ENCODE measurements around the gene THOC2.
"Not testable (repeated sequence)": the region's sequence is repeated elsewhere in the genome, so short reads cannot be mapped to it uniquely, and the experiment has no call there.

The THOC2 gene

GRCh38 chrX:123731987-123732669, 724 bp downstream of the THOC2 start:
- Histone ChIP-seq H3K27me3 (no peaks in the 10 kb centered on the region), H3K4me3 (ENCODE audit: low read depth, low read length) (peak overlapping the region; percentile 86), H3K4me1 (no peaks in the 10 kb centered on the region), H3K9me3 (no peaks in the 10 kb centered on the region), H3K36me3 (no peaks in the 10 kb centered on the region)
- peak; percentile 13 for DNase-seq
- TF ChIP-seq, protein P1, sequence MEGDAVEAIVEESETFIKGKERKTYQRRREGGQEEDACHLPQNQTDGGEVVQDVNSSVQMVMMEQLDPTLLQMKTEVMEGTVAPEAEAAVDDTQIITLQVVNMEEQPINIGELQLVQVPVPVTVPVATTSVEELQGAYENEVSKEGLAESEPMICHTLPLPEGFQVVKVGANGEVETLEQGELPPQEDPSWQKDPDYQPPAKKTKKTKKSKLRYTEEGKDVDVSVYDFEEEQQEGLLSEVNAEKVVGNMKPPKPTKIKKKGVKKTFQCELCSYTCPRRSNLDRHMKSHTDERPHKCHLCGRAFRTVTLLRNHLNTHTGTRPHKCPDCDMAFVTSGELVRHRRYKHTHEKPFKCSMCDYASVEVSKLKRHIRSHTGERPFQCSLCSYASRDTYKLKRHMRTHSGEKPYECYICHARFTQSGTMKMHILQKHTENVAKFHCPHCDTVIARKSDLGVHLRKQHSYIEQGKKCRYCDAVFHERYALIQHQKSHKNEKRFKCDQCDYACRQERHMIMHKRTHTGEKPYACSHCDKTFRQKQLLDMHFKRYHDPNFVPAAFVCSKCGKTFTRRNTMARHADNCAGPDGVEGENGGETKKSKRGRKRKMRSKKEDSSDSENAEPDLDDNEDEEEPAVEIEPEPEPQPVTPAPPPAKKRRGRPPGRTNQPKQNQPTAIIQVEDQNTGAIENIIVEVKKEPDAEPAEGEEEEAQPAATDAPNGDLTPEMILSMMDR (IDR thresholded peaks at IDR 0.05; ENCODE audit: low read depth, low read length): no peak

- peak; percentile 21 for DNase-seq
- no peaks in the 10 kb centered on the region for H3K27me3 ChIP-seq
- peak overlapping the region; percentile 86 for H3K4me3 ChIP-seq (ENCODE audit: low read depth, low read length)
- no peaks in the 10 kb centered on the region for H3K4me1 ChIP-seq
- no peaks in the 10 kb centered on the region for H3K9me3 ChIP-seq
- no peaks in the 10 kb centered on the region for H3K36me3 ChIP-seq
- TF ChIP-seq, protein P1 (IDR thresholded peaks at IDR 0.05; ENCODE audit: low read depth, low read length): no peak
Measured at GRCh38 chrX:123731258-123731986, 1.4 kb downstream of the THOC2 start.

- H3K4me3 ChIP-seq (ENCODE audit: low read depth, low read length): no peak overlapping the region
- no peaks in the 10 kb centered on the region for H3K4me1 ChIP-seq
- TF ChIP-seq, protein P1 (IDR thresholded peaks at IDR 0.05; ENCODE audit: low read depth, low read length): no peak
- DNase-seq: no peak
- no peaks in the 10 kb centered on the region for H3K27me3 ChIP-seq
- H3K36me3 ChIP-seq: no peaks in the 10 kb centered on the region; the same call in 1 of the 2 replicates
- H3K9me3 ChIP-seq: no peaks in the 10 kb centered on the region
Measured at GRCh38 chrX:123728554-123728953, 4.3 kb downstream of the THOC2 start.

DNA sequence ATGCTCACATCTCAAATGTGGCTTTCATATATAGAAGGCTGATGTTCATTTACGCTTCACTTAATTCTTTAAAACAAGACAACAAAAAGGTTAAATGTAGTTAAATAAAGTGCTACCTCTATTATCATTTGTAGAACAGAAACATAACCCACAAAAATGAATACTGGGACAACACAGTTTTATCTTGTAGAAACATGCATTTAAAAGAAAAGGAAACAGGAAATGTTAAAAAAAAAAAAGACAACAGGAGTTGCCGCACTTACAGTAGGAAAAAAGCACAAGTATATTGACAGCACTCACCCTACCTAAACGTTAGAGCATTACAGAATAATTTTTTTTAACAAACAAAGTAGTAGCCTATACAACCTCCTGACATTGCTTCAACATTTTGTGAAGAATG, 4.8 kb downstream of the THOC2 start:
- no peaks in the 10 kb centered on the region for H3K4me1 ChIP-seq
- no peak overlapping the region for H3K4me3 ChIP-seq (ENCODE audit: low read depth, low read length)
- H3K27me3 ChIP-seq: no peaks in the 10 kb centered on the region
- no peak for DNase-seq
- no peaks in the 10 kb centered on the region; the same call in 1 of the 2 replicates for H3K36me3 ChIP-seq
- no peaks in the 10 kb centered on the region for H3K9me3 ChIP-seq
- TF ChIP-seq, protein P1 (IDR thresholded peaks at IDR 0.05; ENCODE audit: low read depth, low read length): no peak

GRCh38 chrX:123722193-123722592, 10.7 kb downstream of the THOC2 start:
- not testable (repeated sequence) for H3K27me3 ChIP-seq; H3K36me3 ChIP-seq; DNase-seq; H3K9me3 ChIP-seq; H3K4me3 ChIP-seq (ENCODE audit: low read depth, low read length); H3K4me1 ChIP-seq

DNA sequence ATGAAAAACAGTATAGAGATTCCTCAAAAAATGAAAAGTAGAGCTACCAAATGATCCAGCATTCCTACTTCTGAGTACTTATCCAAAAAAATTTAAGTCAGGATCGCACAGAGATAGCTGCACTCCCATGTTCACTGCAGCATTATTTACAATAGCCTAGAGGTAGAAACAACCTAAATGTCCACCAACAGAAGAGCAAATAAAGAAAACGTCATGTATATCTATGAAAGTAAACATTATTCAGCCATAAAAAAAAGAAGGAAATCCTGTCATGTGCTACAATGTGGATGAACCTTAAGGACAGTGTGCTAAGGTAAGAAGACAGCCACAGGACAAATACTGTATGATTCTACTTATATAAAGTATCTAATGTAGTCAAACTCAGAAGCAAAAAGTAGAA, 12.4 kb downstream of the THOC2 start:
- no peaks in the 10 kb centered on the region for H3K4me1 ChIP-seq
- no peak for DNase-seq
- H3K36me3 ChIP-seq: no peaks in the 10 kb centered on the region; the same call in 1 of the 2 replicates
- H3K4me3 ChIP-seq (ENCODE audit: low read depth, low read length): no peak overlapping the region
- H3K27me3 ChIP-seq: no peaks in the 10 kb centered on the region
- no peaks in the 10 kb centered on the region for H3K9me3 ChIP-seq
- TF ChIP-seq, protein P1 (IDR thresholded peaks at IDR 0.05; ENCODE audit: low read depth, low read length): no peak
